GM13976 (cell line): ENCODE results near the gene UIMC1.

Source experiments
- DNase-seq: peaks from one replicate; pipeline ENCODE4 v3.0.0; 2012; ENCODE audit warnings: low spot score
- CTCF ChIP-seq: IDR thresholded peaks from 2 replicates; pipeline ENCODE4 v1.5.1; 2012; ENCODE audit warnings: borderline replicate concordance, mild to moderate bottlenecking; ENCODE audit not compliant: insufficient read depth; ENCODE audit errors: extremely low read depth, missing control alignments, control extremely low read depth
- in situ Hi-C: fragments of 300-500 bp; cut with MboI; formaldehyde crosslinking; loops from one replicate; pipeline ENCODE4 v1.12.0; 2022; ENCODE audit warnings: low sequenced_read_pairs, mixed read lengths, inconsistent platforms; ENCODE audit not compliant: unreplicated experiment

UIMC1 gene

DNA sequence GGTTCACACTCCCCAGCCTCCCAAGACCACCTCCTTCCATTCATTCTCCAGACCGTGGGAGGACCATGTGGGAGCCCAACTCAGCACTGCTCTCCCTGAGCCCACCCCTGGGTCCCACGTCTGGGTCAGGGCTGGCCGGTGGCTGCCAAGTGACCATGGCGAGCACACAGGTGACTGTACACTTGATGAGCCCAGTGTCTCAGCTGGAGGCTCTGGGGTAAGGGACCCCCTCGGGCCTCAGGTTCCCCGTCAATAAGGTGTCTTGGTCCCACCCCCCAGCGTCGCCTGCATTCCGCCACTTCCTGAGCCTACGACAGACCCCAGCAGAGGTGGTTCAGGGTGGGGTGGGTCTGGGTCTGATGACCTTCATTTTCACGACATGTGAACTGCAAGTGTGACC is 146.2 kb downstream of the UIMC1 start:
- no peak for TF ChIP-seq CTCF
- in situ Hi-C loops: no loop called here
- DNase-seq: no peak

DNA sequence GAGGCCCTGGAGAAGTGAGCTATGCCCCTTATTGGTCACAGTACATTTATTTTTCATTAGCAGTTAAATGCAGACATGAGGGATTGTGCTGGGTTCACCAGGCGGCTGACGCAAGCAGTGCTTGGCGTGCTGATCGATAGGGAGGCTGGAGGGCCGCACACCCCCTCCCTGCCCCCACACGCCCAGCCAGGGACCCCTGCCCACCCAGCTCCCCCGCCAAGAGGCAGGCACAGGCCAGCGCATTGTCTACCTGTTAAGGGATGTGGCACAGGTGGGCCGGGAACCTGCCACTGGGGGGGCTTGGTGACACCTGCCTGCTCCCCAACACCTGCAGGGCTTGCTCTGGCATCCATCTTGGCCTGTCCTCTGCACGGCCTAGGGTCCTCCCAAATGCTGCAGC is 146.7 kb downstream of the UIMC1 start:
- no peak for DNase-seq
- in situ Hi-C loops: no loop called here
- TF ChIP-seq CTCF: no peak

DNA sequence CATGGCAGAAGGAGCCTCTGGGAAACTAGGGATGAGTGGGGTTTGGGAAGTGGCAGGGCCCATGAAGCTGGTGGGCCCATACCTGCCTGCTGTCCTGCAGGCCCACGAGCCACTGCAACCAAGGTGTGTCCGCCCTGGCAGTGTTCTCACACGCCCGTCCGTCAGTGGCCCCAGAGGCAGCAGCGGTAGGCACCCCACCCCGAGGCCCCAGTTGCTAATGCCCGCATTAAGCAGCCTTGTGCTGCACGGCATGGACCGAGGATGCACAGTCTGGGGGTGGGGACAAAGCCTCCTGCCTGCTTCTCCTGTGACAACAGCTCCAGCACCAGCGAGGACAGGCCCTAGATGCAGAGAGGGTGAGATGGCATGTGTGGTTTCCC is 148.7 kb downstream of the UIMC1 start:
- in situ Hi-C loops: no loop called here
- DNase-seq: no peak
- no peak for TF ChIP-seq CTCF

GRCh38 chr5:176857216-176857893 is 149.2 kb downstream of the UIMC1 start:
- in situ Hi-C loops: no loop called here
- no peak for TF ChIP-seq CTCF
- DNase-seq: no peak

DNA sequence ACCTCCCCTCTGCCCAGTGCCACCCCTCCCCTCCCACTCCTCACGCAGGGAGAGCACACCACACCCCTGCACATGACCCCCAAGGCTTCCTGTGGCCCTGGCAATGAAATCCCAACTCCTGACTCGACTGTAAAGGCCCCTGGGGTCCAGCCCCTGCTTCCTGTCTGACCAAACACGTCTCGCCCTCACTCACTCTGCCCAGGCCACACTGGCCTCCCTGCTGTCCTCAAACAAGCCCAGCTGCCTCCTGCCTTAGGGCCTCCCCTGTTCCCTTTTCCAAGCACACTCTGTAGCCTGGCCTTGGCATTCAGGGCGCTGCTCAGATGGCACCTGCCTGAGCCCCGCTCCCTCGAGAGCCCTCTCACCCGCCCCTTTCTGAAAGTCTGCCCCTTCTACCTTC is 149.8 kb downstream of the UIMC1 start:
- in situ Hi-C loops: no loop called here
- no peak for TF ChIP-seq CTCF
- no peak for DNase-seq

GRCh38 chr5:176855598-176855997 is 151.0 kb downstream of the UIMC1 start:
- no peak for TF ChIP-seq CTCF
- in situ Hi-C loops: no loop called here
- no peak for DNase-seq
